SW 1271 (cell line): Measurements from ENCODE around the gene EFR3B.
"Not testable (repeated sequence)": the region's sequence is repeated elsewhere in the genome, so short reads cannot be mapped to it uniquely, and the experiment has no call there.

Source experiments
- DNase-seq, 2 experiments: peaks; one replicate each; lab custom pipeline; 2025; lab: John Stamatoyannopoulos, UW

The EFR3B gene

GRCh38 chr2:25105336-25106085 is 63.6 kb downstream of the EFR3B start:
- DNase-seq, result peak; percentile 50 to 55

- DNase-seq, result no peak
These were observed 67.9 kb downstream of the EFR3B start for GRCh38 chr2:25109822-25110221.

- DNase-seq, result no peak
These were observed 70.2 kb downstream of the EFR3B start for GRCh38 chr2:25112113-25112512.

GRCh38 chr2:25115249-25115883 is 73.5 kb downstream of the EFR3B start:
- no peak for DNase-seq

GRCh38 chr2:25115902-25116301 is 74.0 kb downstream of the EFR3B start:
- no peak for DNase-seq

GRCh38 chr2:25116956-25117355 is 75.1 kb downstream of the EFR3B start:
- DNase-seq, result no peak

GRCh38 chr2:25119263-25119662 is 77.4 kb downstream of the EFR3B start:
- no peak for DNase-seq

GRCh38 chr2:25122367-25122766 is 80.5 kb downstream of the EFR3B start:
- DNase-seq, result no peak

- no peak for DNase-seq
These were observed 81.8 kb downstream of the EFR3B start for GRCh38 chr2:25123682-25124081.

GRCh38 chr2:25125189-25125588 is 83.3 kb downstream of the EFR3B start:
- DNase-seq, result no peak

GRCh38 chr2:25125976-25126375 is 84.1 kb downstream of the EFR3B start:
- no peak for DNase-seq

GRCh38 chr2:25127071-25127470 is 85.2 kb downstream of the EFR3B start:
- DNase-seq, result not testable (repeated sequence)

- DNase-seq, result no peak
These were observed 85.8 kb downstream of the EFR3B start for GRCh38 chr2:25127646-25128045.

GRCh38 chr2:25129901-25130520 is 88.1 kb downstream of the EFR3B start:
- no peak for DNase-seq

- no peak for DNase-seq
These were observed 89.3 kb downstream of the EFR3B start for GRCh38 chr2:25131253-25131566.

GRCh38 chr2:25131567-25132298 is 89.9 kb downstream of the EFR3B start:
- no peak for DNase-seq

GRCh38 chr2:25132299-25132635 is 90.4 kb downstream of the EFR3B start:
- DNase-seq, result no peak

- no peak for DNase-seq
These were observed 90.8 kb downstream of the EFR3B start for GRCh38 chr2:25132693-25133092.

- not testable (repeated sequence) for DNase-seq
These were observed 98.7 kb downstream of the EFR3B start for GRCh38 chr2:25140535-25140934.

- DNase-seq, result no peak
These were observed 99.2 kb downstream of the EFR3B start for GRCh38 chr2:25141120-25141519.

GRCh38 chr2:25145803-25146202 is 103.9 kb downstream of the EFR3B start:
- DNase-seq, result no peak

GRCh38 chr2:25146896-25147295 is 105.0 kb downstream of the EFR3B start:
- DNase-seq, result no peak

- DNase-seq, result no peak
These were observed 107.8 kb downstream of the EFR3B start for GRCh38 chr2:25149646-25150045.
